ENCODE results near the gene IRF1.
"Not testable (repeated sequence)": the region's sequence is repeated elsewhere in the genome, so short reads cannot be mapped to it uniquely, and the experiment has no call there.

The IRF1 gene, protein sequence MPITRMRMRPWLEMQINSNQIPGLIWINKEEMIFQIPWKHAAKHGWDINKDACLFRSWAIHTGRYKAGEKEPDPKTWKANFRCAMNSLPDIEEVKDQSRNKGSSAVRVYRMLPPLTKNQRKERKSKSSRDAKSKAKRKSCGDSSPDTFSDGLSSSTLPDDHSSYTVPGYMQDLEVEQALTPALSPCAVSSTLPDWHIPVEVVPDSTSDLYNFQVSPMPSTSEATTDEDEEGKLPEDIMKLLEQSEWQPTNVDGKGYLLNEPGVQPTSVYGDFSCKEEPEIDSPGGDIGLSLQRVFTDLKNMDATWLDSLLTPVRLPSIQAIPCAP

DNA sequence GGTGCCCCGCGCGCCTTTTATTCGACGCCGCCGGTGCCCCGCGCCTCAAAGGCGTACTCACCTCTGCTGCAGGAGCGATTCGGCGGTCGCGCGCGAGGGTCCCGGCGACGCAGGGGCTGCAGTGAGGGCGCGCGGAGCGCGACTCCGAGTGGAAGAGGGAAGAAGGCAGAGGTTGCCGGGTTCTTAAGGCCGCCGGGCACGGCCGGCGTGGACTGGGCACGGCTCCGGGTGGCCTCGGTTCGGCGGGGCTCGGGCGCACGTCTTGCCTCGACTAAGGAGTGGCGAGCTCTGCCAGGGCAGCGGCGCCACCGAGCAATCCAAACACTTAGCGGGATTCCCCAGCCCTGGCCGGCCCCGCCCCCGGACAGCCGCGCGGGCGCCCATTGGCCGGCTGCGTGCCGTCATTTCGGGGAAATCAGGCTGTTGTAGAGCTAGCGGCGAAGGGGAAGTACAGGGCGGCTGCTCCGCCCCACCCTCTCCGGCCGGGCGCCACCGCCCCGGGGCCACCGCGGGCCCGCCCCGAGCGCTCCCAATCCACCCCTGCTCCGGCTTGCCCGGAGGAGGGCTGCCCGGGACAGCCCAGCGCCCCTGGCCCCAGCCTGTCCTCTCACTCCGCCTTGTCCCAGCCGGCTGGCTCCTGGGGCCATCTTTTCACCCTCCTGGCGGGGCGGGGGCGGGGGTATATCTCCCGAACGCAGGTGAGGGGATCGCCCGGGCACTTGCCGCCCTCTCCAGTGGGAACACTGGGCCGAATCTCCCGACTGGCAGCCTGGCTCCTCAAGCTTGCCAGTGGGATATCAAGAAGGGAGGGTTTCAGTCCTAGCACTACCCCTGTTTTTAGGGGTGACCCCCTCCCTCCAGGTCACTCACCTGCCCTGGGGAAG lies at the start of gene IRF1:
Gene IRF1 (minus strand): TSS at position 290 of the 884 bp plus-strand sequence. CDS start 1,295 bp downstream, outside the sequence.
- DNase-seq (ENCODE audit: low spot score), result peak; percentile 93

DNA sequence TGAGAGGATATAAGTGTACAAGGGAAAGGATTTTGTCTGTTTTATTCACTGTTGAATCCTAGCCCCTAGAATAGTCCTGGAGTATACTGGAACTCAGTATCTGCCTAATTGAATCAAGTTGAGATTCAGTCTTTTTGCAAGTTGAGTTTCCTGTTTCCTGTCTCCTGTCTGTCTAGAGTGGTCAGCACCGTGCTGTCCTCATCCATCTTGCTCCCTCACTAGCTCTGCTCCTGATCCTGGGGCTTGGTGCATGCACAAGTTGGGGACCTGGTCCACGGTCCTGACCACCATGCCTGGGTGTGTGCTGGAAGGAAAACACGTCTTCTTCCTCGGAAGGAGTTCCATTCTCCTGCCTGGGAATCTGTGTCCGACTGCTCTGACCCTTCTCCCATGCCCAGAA lies 49.6 kb upstream of the IRF1 start:
- no peak for DNase-seq (ENCODE audit: low spot score)

DNA sequence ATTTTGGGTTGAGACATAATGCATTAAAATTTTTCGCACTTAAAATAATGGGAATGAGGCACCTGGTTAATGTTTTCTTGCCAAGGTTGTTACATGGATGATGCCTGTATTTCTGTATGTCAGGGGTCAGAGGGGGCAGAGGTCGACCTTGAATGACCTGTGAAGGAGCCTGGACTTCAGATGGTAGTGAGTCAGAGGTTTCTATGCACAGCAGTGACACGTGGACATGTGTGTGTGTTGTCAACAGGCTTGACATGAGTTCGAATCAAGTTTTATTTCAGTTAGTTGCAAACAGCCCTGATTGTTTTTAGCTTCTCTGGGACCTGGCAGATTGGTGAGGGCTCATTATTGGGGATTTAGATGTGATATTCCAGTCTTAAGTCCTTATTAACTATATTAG lies 49.1 kb upstream of the IRF1 start:
- DNase-seq (ENCODE audit: low spot score), result no peak

DNA sequence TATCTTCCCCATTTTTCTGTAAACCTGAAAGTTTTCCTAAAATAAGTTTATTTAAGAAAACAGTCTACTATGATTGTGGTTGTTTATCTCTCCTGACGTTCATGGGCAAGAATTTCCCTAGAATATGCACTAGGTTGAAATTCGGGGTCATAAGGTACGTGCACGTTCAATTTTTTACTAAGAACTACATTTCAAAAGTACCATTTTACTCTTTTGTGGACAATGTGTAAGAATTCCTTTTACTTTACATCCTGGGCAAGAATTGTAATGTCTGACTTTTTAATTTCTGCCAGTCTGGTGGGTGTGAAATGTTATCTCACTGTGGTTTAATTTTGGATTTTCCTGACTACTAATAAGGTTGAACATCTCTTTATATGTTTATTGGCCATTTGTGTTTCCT lies 40.4 kb upstream of the IRF1 start:
- no peak for DNase-seq (ENCODE audit: low spot score)

DNA sequence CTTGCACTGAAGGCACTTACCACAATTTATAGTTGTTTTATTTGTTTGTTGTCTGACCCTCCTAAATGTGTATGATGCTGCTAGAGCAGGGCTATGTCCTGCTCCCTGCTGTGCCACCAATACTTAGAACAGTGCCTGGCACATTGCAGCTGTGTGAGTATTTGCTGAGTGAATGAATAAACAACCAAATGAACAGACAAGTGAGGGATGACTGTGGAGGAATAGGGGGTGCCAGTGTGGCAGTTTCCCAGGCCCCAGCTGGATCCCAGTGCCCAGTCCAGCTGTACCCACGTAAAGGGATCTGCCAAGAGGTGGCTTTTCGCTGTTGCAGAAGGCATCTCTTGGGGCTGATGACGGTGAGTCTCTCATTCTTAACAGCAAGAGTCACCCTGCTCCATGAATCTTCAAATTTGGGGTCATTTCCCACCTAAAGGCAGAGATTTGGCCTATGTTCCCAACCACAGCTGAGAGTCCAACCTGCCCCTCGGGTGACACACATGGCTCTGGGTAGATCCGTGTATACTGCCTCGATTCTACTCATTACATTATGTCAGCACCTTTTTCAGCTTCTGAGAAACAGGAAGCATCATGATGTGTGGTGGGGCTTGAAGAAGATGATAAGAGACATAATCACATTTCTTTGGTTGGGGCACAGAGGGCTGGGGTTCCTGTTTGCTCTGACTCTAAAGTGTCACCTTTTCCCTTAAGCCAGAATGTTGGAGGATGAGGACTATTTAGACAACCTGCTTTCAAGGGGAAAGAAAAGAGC lies 38.5 kb upstream of the IRF1 start:
- no peak for DNase-seq (ENCODE audit: low spot score)

DNA sequence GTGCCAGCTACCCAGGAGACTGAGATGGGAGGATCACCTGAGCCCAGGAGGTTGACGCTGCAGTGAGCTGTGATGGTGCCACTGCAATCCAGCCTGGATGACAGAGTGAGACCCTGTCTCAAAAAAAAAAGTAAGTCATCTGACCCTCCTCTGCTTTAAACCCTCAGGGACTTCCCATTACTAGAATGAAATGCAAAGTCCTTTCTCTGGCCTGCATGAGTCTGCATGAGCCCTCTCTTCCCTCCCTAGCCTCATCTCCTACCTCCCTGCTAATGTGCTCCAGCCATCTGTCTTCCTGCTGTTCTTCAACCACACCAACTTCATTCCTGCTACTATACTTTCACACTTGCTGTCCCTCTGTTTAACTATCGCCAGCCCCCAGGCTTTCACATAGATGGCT lies 37.4 kb upstream of the IRF1 start:
- DNase-seq (ENCODE audit: low spot score), result no peak

DNA sequence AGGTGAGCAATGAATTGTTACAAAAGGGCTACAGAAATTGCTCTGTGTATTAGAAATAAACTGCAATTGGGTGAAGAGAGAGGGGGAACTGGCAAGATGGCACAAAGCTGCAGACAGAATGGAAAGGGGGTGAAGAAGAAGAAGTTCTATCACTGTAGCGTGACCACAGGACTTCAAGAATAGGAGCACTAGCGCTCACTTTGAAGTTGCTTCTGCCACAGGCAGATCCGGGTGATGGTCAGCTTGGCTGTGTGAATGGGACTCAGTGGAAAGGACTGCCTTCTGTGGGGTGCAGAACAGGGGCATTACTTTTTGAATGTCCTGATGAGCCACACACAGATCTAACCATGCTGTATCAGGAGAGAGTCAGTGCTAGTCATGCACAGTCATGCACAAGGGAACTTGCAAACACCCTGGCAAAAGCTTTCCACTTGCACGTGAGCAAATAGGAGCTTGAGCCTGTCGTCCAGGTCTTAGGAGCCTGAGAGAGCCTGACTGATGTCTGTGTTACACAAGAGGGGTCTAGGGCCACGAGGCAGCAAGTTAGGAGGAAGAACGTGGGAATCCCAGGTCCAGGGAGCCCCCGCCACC lies 36.5 kb upstream of the IRF1 start:
- no peak for DNase-seq (ENCODE audit: low spot score)

DNA sequence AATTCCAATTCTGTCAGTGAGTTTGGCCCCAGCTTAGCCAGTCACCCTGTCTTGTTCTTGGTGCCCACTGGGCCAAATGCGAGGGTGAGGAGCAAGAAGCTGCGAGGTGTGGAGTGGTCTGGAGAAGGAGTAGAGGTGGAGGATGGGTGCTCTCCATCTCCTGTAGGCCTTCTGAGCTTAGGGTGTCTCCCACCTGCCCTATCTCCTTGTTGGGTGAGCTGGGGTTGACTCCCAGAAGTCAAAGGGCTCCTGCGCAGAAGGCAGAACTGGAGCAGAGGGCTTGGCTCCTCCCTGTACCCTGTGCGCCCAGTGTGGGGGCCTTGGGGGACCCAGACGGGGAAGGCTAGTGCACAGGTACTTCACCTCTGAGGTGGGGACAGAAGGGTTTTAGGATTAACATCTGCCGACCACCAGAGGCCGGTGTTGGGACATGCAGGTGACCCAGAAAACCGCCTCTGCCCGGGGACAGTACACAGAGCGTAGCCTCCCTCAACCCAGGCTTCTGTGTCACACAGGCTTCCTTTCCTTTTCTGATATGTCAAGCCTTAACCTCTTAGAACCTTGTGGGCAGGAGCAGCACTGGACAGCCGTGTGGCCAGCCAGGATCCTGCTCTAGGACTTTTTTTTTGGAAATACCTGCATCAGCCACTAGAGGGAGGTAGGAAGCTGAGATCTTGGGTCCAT lies 35.9 kb upstream of the IRF1 start:
- peak; percentile 79 for DNase-seq (ENCODE audit: low spot score)

DNA sequence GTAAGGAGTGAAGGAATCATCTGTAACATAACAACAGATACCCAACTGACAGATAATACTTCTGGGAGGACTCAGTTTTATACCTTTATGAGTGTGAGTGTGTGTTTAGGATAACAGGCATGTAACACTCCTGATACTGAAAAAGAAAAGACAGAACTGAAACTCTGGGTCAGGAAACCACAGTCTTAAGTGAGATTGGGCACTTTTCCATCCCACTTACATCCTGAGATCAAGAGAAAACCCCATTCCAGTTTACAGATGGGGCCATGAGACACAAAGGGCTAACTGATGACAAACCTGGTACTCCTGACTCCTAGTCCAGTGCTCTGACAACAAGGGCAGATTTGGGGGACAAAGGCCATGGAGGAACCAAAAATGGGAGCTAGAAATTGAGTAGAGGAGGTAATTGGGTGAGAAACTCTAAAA lies 34.7 kb upstream of the IRF1 start:
- no peak for DNase-seq (ENCODE audit: low spot score)

DNA sequence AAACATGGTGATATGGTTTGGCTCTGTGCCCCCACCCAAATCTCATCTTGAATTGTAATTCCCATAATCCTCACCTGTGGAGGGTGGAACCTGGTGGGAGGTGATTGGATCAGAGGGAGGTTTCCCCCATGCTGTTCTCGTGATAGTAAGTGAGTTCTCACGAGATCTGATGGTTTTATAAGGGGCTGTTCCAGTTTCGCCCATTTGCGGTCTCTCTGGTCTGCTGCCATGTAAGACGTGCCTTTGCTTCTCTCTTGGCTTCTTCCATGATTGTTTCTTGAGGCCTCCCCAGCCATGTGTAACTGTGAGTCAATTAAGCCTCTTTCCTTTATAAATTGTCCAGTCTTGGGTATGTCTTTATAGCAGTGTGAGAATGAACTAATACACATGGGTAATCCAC lies 34.3 kb upstream of the IRF1 start:
- not testable (repeated sequence) for DNase-seq (ENCODE audit: low spot score)

DNA sequence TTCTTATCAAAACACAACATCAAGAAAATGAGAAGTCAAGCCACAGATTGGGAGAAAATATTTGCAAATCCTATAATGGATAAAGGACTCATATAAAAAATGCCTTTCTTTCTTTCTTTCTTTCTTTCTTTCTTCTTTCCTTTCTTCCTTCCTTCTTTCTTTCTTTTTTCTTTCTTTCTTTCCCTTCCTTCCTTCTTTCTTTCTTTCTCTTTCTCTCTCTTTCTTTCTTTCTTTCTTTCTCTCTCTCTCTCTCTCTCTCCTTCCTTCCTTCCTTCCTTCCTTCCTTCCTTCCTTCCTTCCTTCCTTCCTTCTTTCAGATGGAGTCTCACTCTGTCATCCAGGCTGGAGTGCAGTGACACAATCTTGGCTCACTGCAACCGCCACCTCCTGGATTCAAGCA lies 31.5 kb upstream of the IRF1 start:
- not testable (repeated sequence) for DNase-seq (ENCODE audit: low spot score)

DNA sequence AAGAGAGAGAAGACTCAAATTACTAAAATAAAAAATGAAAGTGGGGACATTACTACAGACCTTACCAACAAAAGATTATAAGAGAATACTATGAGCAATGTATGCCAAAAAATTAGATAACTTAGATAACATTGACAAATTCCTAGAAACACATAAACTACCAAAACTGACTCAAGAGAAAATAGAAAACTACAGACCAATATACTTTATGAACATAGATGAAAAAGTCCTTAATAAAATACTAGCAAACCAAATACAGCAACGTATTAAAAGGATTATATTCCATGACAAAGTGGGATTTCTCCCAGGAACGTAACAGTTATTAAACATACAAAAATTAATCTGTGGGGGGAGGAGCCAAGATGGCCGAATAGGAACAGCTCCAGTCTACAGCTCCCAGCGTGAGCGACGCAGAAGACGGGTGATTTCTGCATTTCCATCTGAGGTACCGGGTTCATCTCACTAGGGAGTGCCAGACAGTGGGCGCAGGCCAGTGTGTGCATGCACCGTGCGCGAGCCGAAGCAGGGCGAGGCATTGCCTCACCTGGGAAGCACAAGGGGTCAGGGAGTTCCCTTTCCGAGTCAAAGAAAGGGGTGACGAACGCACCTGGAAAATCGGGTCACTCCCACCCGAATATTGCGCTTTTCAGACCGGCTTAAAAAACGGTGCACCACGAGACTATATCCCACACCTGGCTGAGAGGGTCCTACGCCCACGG lies 23.2 kb upstream of the IRF1 start:
- not testable (repeated sequence) for DNase-seq (ENCODE audit: low spot score)

DNA sequence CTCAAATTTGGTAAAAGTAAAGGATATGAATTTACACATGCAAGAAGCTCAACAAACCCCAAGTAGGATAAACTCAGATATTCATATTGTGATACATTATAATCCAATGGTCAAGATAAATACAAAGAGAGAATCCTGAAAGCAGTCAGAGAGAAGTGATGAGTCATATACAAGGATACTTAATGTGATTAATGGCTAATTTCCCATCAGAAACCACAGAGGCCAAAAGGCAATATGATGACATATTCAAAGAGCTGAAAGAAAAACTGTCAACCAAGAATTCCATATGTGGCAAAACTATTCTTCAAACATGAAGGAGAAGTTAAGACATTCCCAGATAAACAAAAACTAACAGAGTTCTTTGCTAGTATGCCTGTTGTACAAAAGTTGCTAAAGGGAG lies 19.5 kb upstream of the IRF1 start:
- DNase-seq (ENCODE audit: low spot score), result no peak

DNA sequence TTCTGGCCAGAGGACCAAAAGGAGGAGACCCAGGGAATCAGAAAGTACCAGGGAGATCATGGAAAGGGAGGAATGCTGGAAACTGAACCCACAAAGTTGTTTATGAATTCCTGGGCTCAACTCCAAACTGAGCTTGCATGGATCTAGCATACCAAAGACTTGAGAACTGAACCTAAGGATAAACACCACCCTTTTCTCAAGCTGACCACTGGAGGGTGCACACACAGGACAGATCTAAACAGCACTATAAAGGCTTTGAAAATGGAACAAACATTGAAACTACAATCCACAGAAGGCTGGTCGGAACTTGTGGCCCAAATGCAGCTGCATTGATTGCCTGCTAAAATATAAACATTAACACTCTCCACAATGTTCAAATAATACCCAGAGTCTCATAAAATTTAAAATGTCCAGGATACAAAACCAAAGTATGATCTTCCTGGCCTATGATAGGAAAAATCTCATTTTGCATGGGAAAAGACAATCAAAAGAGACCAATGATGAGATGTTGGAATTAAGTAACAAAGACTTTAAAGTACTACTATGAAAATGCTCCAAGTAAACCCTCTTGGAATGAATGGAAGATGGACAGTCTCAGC lies 15.6 kb upstream of the IRF1 start:
- DNase-seq (ENCODE audit: low spot score), result peak; percentile 54

DNA sequence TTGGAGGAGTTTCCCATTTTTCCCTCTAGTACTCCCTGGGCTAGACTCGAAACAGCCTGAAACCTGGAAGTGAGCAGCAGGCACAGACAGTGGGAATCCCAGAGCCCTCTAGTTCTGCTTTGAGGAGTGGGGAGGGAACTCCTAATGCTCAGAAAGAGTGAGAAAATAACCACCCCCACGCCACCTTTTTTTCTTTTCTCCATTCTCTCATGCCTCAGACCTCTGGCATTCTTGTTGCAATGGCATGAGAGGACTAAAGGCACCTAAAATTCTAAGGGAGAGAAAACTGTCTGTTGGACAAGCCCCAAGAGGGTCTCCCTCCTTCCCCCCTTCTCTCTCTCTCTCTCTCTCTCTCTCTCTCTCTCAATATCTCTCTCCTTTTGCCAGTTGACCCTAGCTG lies 15.1 kb upstream of the IRF1 start:
- DNase-seq (ENCODE audit: low spot score), result no peak

DNA sequence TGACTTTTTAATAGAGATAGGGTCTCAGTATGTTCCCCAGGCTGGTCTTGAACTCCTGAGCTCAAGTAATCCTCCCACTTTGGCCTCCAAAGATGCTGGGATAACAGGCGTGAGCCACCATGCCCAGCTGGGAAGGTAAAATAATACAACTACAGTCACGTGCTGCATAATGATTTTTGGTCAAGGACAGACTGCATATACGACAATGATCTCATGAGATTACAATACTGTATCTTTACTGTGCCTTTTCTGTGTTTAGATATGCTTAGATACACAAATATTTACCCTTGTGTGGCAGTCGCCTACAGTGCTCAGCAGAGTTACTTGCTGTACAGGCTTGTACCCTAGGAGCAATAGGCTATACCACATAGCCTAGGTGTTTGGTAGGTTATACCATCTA lies 14.2 kb upstream of the IRF1 start:
- DNase-seq (ENCODE audit: low spot score), result no peak

DNA sequence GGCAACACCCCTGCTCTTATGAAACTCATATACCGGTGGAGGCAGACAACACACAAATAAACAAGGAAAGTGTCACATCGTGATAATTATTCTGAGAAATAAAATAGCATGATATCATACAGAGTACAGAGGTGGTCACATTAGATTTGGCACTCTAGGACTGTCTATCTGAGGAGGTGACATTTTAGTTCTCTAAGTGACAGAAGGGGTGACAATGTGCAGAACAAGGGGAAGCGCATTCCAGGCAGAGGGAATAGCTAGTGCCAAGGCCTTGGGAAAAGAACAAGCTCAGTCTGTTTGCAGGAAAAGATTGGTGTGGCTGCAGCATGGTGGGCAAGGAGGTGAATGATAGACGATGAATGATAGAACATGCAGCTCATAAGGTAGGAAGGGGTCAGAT lies 12.7 kb upstream of the IRF1 start:
- no peak for DNase-seq (ENCODE audit: low spot score)

DNA sequence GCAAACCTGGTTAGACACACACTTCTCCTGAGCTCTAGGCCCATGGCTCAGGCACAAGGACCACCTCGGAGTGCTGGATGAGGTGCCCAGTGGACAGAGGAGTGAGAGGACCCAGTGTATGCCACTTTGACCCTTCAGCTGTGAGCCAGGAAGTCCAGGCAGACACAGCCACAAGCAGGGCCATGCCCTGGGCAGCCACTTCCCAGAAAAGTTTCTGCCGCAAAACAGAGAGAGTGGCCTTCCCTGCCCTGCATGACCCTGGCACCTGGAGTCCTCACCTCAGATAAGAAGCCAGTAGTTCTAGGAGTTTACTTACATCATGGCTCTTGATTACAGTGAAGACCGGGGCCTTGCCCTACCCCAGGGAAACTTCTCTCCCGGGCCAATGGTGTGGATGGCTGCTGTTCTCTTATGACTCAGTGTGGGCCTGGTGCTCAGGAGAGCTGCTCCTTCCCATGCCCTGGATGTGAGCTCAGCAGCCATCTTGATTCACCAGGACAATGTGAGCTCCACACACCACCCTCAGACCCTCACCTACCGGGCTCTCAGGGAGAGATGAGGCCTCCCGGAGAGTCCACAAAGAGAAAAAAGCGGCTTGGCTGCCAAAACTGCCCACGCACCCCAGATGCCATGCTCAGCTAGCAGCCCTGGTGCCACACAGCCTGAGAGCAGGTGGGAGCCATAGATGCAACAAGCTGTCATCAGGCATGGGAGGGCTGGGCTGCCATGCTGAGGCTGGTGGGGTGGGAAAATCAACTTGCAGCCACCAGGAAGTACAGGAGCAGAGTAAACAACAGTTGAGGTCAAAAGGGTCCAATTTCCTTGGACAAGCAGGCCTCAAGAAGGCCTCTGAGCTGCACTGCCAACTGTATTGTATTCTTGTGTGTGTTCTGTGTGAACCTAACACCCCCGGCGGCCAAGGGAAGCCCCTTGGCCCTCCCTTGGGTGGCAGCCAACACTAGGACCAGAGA lies 11.7 kb upstream of the IRF1 start:
- no peak for DNase-seq (ENCODE audit: low spot score)

DNA sequence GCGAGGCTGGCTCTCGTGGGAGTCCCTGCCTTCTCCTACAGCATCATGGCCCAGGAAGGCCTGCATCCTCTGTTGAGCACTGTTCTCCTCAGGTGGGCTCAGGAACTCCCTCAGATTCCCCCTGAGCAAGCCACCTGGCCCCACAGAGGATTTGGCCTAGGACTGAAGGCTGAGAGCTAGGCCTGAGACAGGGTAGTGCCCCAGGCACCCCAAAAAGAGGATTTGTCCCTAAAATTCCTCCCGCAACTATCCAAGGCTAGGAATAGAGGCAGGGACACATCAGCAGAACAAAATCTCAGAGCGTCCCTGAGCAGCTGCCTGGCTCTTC lies 11.0 kb upstream of the IRF1 start:
- no peak for DNase-seq (ENCODE audit: low spot score)
